B cell (primary cell): Measurements from ENCODE around the gene SLC30A1. TPM values are rescaled to one million over a fixed set of nuclear protein-coding genes. Genes with fewer than 3 reads are reported as not detected.

Source experiments
- ATAC-seq: fragments of 200-7000 bp; cut with Tn5 transposase; one replicate; pipeline ENCODE4 v1.10.0; 2021; ENCODE audit warnings: low read depth, mild to moderate bottlenecking, moderate number of reproducible peaks, moderate library complexity
- CTCF ChIA-PET: fragments of 350-600 bp; sonication (Branson Sonifier 250); formaldehyde crosslinking; loops from one replicate; lab custom pipeline; 2021; ENCODE audit warnings: antibody characterized with exemption, inconsistent platforms; lab: Charles Lee
- POLR2A ChIA-PET: fragments of 350-600 bp; sonication (Branson Sonifier 250); formaldehyde crosslinking; loops from one replicate; lab custom pipeline; 2021; ENCODE audit warnings: antibody characterized with exemption; lab: Charles Lee
- DNase-seq: peaks from one replicate; pipeline ENCODE4 v3.0.0; 2013
- H2AFZ ChIP-seq: 2 replicates; pipeline ENCODE4 v1.6.1; 2012; ENCODE audit warnings: mild to moderate bottlenecking, low read depth, low read length; ENCODE audit not compliant: insufficient read depth, poor library complexity, severe bottlenecking
- H3K27ac ChIP-seq, 2 donors: 1 replicate in 1 of 2; 2 replicates in 1 of 2; pipeline ENCODE4 v1.5.1; 2012 to 2013; ENCODE audit warnings: low read length in 2 of 2, mild to moderate bottlenecking in 2 of 2, moderate library complexity in 1 of 2
- H3K27me3 ChIP-seq, 4 experiments: fragments of 200-600 bp in 1 of 4; sonication (generic) in 1 of 4; replicated peaks in 1 of 4; 1 replicate in 2 of 4; 2 replicates in 2 of 4; pipeline versions ENCODE4 v1.6.1 to v1.7.0; 2013 to 2016; ENCODE audit warnings: low read length in 3 of 4, mild to moderate bottlenecking in 2 of 4, mixed read lengths in 1 of 4, moderate library complexity in 1 of 4; ENCODE audit not compliant: insufficient read depth in 4 of 4, control insufficient read depth in 3 of 4; ENCODE audit errors: control extremely low read depth in 1 of 4
- H3K36me3 ChIP-seq, 2 experiments: replicated peaks in 1 of 2; 1 replicate in 1 of 2; 2 replicates in 1 of 2; pipeline versions ENCODE4 v1.6.1 to v1.7.1; 2013; ENCODE audit warnings: low read length in 1 of 2; ENCODE audit not compliant: insufficient read depth in 2 of 2, control insufficient read depth in 1 of 2; ENCODE audit errors: control extremely low read depth in 1 of 2, extremely low read depth in 1 of 2
- H3K4me1 ChIP-seq, 2 donors: fragments of 200-600 bp in 1 of 2; sonication (generic) in 1 of 2; 1 replicate in 1 of 2; 2 replicates in 1 of 2; pipeline versions ENCODE4 v1.5.1 to v1.6.1; 2013 to 2017; ENCODE audit warnings: low read length in 2 of 2; ENCODE audit not compliant: control insufficient read depth in 2 of 2, insufficient read depth in 2 of 2
- H3K4me2 ChIP-seq: replicated peaks from 2 replicates; pipeline ENCODE3; 2012; ENCODE audit warnings: mild to moderate bottlenecking, low read depth, low read length; ENCODE audit not compliant: poor library complexity, severe bottlenecking
- H3K4me3 ChIP-seq, 5 experiments: fragments of 200-600 bp in 1 of 5; sonication (generic) in 1 of 5; 1 replicate in 3 of 5; 2 replicates in 2 of 5; pipeline versions ENCODE4 v1.5.1 to v1.7.0; 2011 to 2016; ENCODE audit warnings: low read length in 4 of 5, mild to moderate bottlenecking in 4 of 5, low read depth in 2 of 5, control low read depth in 1 of 5, moderate library complexity in 1 of 5; ENCODE audit not compliant: insufficient read depth in 1 of 5; ENCODE audit errors: control extremely low read depth in 1 of 5, extremely low read depth in 1 of 5
- H3K79me2 ChIP-seq: fragments of 200-600 bp; sonication (generic); one replicate; pipeline ENCODE4 v1.6.0; 2016; ENCODE audit warnings: low read length; ENCODE audit not compliant: control insufficient read depth, insufficient read depth
- H3K9ac ChIP-seq: fragments of 200-600 bp; sonication (generic); 2 replicates; pipeline ENCODE4 v1.6.1; 2017; ENCODE audit warnings: mild to moderate bottlenecking, low read length, moderate library complexity
- H3K9me3 ChIP-seq, 3 donors: one replicate each; pipeline versions ENCODE4 v1.6.1 to v1.7.1; 2013; ENCODE audit warnings: low read length in 2 of 3; ENCODE audit not compliant: control insufficient read depth in 2 of 3, insufficient read depth in 1 of 3; ENCODE audit errors: control extremely low read depth in 1 of 3
- H4K20me1 ChIP-seq: 2 replicates; pipeline ENCODE4 v1.6.0; 2012; ENCODE audit warnings: mild to moderate bottlenecking, low read length; ENCODE audit not compliant: insufficient read depth, control insufficient read depth, poor library complexity, severe bottlenecking
- H3K27ac Mint-ChIP-seq: one replicate; pipeline ENCODE4 v1.8.0; 2021; ENCODE audit warnings: mixed read lengths
- H3K27me3 Mint-ChIP-seq: one replicate; pipeline ENCODE4 v1.8.0; 2021; ENCODE audit warnings: mixed read lengths
- H3K4me1 Mint-ChIP-seq: one replicate; pipeline ENCODE4 v1.8.0; 2021; ENCODE audit warnings: mixed read lengths
- H3K4me3 Mint-ChIP-seq: one replicate; pipeline ENCODE4 v1.8.0; 2021; ENCODE audit warnings: mixed read lengths
- H3K9me3 Mint-ChIP-seq: one replicate; pipeline ENCODE4 v1.8.0; 2022; ENCODE audit warnings: mixed read lengths; ENCODE audit not compliant: insufficient read depth
- CTCF ChIP-seq: fragments of 200-600 bp; IDR thresholded peaks from one replicate; pipeline ENCODE4 v1.8.0; 2022; ENCODE audit warnings: antibody characterized with exemption, mild to moderate bottlenecking
- EZH2 ChIP-seq: IDR thresholded peaks from 2 replicates; pipeline ENCODE4 v1.6.1; 2012; ENCODE audit warnings: borderline replicate concordance, low read depth, mild to moderate bottlenecking, moderate library complexity, low read length; ENCODE audit not compliant: insufficient read depth, poor library complexity, severe bottlenecking
- WGBS: methylation state at CpG from one replicate; pipeline ENCODE4 v1.1.5; 2013; ENCODE audit warnings: missing lambda C conversion rate; ENCODE audit not compliant: insufficient coverage; 5-methylcytosine and 5-hydroxymethylcytosine counted together
- intact Hi-C: fragments of 100-400 bp; cut with micrococcal nuclease; formaldehyde crosslinking; loops from one replicate; pipeline ENCODE4 v1.10.0; 2022
- polyA plus RNA-seq: library from polyadenylated mRNA; depleted of rRNA; stranded (reverse); fragments of >200 nt; gene quantifications from 2 replicates; pipeline ENCODE4 v1.2.3, GENCODE V29; 2012
- total RNA-seq, 2 donors: library from RNA; stranded (reverse); fragments of 120-200 nt in 1 of 2; gene quantifications; 1 replicate in 1 of 2; 2 replicates in 1 of 2; pipeline versions ENCODE4 v1.2.3 to v1.2.4, GENCODE V29; 2013 to 2022

SLC30A1 gene
- total and polyA plus RNA-seq, 2 donors (not counting 1 experiment from before 2014, with no cell fraction given), result 1.7 to 12.2 TPM

DNA sequence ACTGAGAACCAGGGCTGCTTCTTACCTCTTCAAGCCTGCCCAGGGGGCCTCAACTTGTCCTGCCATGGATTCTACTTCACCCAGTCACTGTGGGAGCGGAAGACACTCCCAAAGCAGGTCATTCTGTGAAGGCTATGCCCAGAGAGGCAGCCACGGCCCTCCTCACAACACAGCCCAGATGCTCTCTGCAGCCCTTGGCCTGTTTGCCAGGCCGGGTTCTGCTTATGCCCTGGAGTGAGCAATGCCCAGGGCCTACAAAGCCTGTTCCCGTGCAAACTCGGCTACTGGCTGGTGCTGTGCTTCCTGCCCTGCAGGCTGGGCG, 33.8 kb upstream of the SLC30A1 start:
- no peaks in the 10 kb centered on the region for H3K4me1 ChIP-seq
- CTCF ChIA-PET, result no interaction called here
- POLR2A ChIA-PET, result interaction anchor here (0.6 kb wide), 1 partner anchor 404 kb away, joined by 9 read pairs; no protein-coding TSS in a partner anchor
- H4K20me1 ChIP-seq, result no peaks in the 10 kb centered on the region
- no peak overlapping the region for H3K9ac ChIP-seq
- WGBS, result 90% methylated on average over 6 of the region's 6 CpGs
- no peak overlapping the region for H3K4me3 Mint-ChIP-seq
- no peak overlapping the region for H3K4me2 ChIP-seq
- H3K9me3 ChIP-seq, result no peaks in the 10 kb centered on the region
- no peaks in the 10 kb centered on the region for H3K27me3 Mint-ChIP-seq
- H3K27ac ChIP-seq, result no peak overlapping the region
- TF ChIP-seq EZH2 (no peak), CTCF (no peak)
- peak overlapping the region; percentile 49 for H2AFZ ChIP-seq
- no peaks in the 10 kb centered on the region for H3K9me3 Mint-ChIP-seq
- no peak overlapping the region for H3K4me3 ChIP-seq
- H3K4me1 Mint-ChIP-seq, result peaks cover 4% of the 10 kb centered on the region
- H3K27me3 ChIP-seq, result no peaks in the 10 kb centered on the region
- H3K36me3 ChIP-seq, result no peaks in the 10 kb centered on the region
- DNase-seq (no peak), ATAC-seq (no peak)
- intact Hi-C loops, result no loop called here
- H3K27ac Mint-ChIP-seq, result no peak overlapping the region
- no peaks in the 10 kb centered on the region for H3K79me2 ChIP-seq

DNA sequence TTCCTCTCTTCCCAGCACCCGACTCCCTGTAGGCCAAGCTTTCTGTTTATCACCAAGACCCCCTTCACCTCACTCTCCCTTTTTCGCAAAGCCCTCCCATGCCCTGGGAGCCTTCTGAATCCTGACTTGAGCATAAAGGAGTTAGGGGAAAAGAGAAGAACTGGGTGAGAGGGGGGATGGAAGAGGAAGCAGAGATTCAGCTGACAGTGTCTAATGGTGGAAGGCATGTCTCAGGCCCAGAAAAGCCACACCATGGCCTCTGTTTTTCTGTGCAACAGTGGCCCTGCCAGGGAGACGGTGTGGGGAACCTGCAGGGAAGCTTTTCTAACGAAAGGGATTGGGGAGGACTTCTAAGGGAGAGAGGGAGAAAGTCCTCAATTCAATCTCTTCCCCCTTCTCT, 32.9 kb upstream of the SLC30A1 start:
- Mint-ChIP-seq H3K27ac (no peak overlapping the region), H3K9me3 (no peaks in the 10 kb centered on the region), H3K27me3 (no peaks in the 10 kb centered on the region), H3K4me1 (peaks cover 11% of the 10 kb centered on the region), H3K4me3 (no peak overlapping the region)
- DNase-seq (no peak), ATAC-seq (no peak)
- Histone ChIP-seq H3K4me1 (peaks cover 5 to 8% of the 10 kb centered on the region in 2 donors), H2AFZ (peak overlapping the region; percentile 32), H3K36me3 (no peaks in the 10 kb centered on the region), H3K79me2 (no peaks in the 10 kb centered on the region), H3K9ac (no peak overlapping the region), H3K27me3 (no peaks in the 10 kb centered on the region), H4K20me1 (no peaks in the 10 kb centered on the region), H3K9me3 (no peaks in the 10 kb centered on the region), H3K4me3 (no peak overlapping the region), H3K4me2 (no peak overlapping the region), H3K27ac (no peak overlapping the region)
- ChIA-PET POLR2A (no interaction called here), CTCF (interaction anchor here (1.3 kb wide), 1 partner anchor 13 kb away, joined by 3 read pairs; no protein-coding TSS in a partner anchor)
- TF ChIP-seq CTCF (no peak), EZH2 (no peak)
- intact Hi-C loops, result no loop called here
- WGBS, result no CpG with 5 or more reads among the region's 4 CpGs
